ENCODE results near the gene NCKAP5.

NCKAP5 gene

GRCh38 chr2:133078667-133079411 is 489.4 kb downstream of the NCKAP5 start:
- no peaks in the 10 kb centered on the region for H3K27me3 ChIP-seq (ENCODE audit: insufficient read depth, low read length, poor library complexity)
- H4K20me1 ChIP-seq (ENCODE audit: insufficient read depth, low read length), result no peaks in the 10 kb centered on the region

GRCh38 chr2:133077269-133077822 is 490.9 kb downstream of the NCKAP5 start:
- no peaks in the 10 kb centered on the region for H4K20me1 ChIP-seq (ENCODE audit: insufficient read depth, low read length)

More at GRCh38 chr2:133078667-133079411, 489.4 kb downstream of the NCKAP5 start:
- Histone ChIP-seq H3K9me3 (ENCODE audit: insufficient read depth, low read length, severe bottlenecking) (no peaks in the 10 kb centered on the region), H2AFZ (ENCODE audit: low read depth, low read length) (no peak overlapping the region), H3K4me2 (ENCODE audit: insufficient read depth, low read length) (no peak overlapping the region), H3K27ac (ENCODE audit: low read length) (no peak overlapping the region), H3K4me3 (ENCODE audit: low read depth in 1 of 2, low read length in 2 of 2) (no peak overlapping the region), H3K36me3 (ENCODE audit: insufficient read depth, low read length) (no peaks in the 10 kb centered on the region), H3K4me1 (ENCODE audit: insufficient read depth, low read length) (no peaks in the 10 kb centered on the region), H3K9ac (ENCODE audit: low read depth, low read length) (no peak overlapping the region), H3K79me2 (ENCODE audit: insufficient read depth, low read length) (no peaks in the 10 kb centered on the region)
- ATAC-seq (ENCODE audit: insufficient read depth, low read depth) (no peak), DNase-seq (no peak)
- TF ChIP-seq CTCF (IDR thresholded peaks at IDR 0.05; ENCODE audit: borderline replicate concordance, extremely low read depth, low read length, poor library complexity, severe bottlenecking), result no peak
- no peak for TF ChIP-seq EZH2 (IDR thresholded peaks at IDR 0.05; ENCODE audit: borderline replicate concordance, low read depth, low read length, severe bottlenecking)

GRCh38 chr2:133072837-133073694 is 495.2 kb downstream of the NCKAP5 start:
- no peaks in the 10 kb centered on the region for H4K20me1 ChIP-seq (ENCODE audit: insufficient read depth, low read length)
- ATAC-seq (ENCODE audit: insufficient read depth, low read depth) (no peak), DNase-seq (no peak)
- no peak overlapping the region for H3K9ac ChIP-seq (ENCODE audit: low read depth, low read length)
- no peaks in the 10 kb centered on the region for H3K36me3 ChIP-seq (ENCODE audit: insufficient read depth, low read length)
- no peak overlapping the region for H3K4me2 ChIP-seq (ENCODE audit: insufficient read depth, low read length)
- no peak overlapping the region for H2AFZ ChIP-seq (ENCODE audit: low read depth, low read length)
- H3K9me3 ChIP-seq (ENCODE audit: insufficient read depth, low read length, severe bottlenecking), result no peaks in the 10 kb centered on the region
- H3K27me3 ChIP-seq (ENCODE audit: insufficient read depth, low read length, poor library complexity), result no peaks in the 10 kb centered on the region
- TF ChIP-seq EZH2 (IDR thresholded peaks at IDR 0.05; ENCODE audit: borderline replicate concordance, low read depth, low read length, severe bottlenecking) (no peak), CTCF (IDR thresholded peaks at IDR 0.05; ENCODE audit: borderline replicate concordance, extremely low read depth, low read length, poor library complexity, severe bottlenecking) (no peak)
- no peaks in the 10 kb centered on the region for H3K4me1 ChIP-seq (ENCODE audit: insufficient read depth, low read length)
- H3K27ac ChIP-seq (ENCODE audit: low read length), result no peak overlapping the region
- H3K79me2 ChIP-seq (ENCODE audit: insufficient read depth, low read length), result no peaks in the 10 kb centered on the region
- H3K4me3 ChIP-seq (ENCODE audit: low read depth in 1 of 2, low read length in 2 of 2), result no peak overlapping the region

More at GRCh38 chr2:133077269-133077822, 490.9 kb downstream of the NCKAP5 start:
- H2AFZ ChIP-seq (ENCODE audit: low read depth, low read length), result no peak overlapping the region
- H3K27me3 ChIP-seq (ENCODE audit: insufficient read depth, low read length, poor library complexity), result no peaks in the 10 kb centered on the region
- H3K4me1 ChIP-seq (ENCODE audit: insufficient read depth, low read length), result no peaks in the 10 kb centered on the region
- DNase-seq (no peak), ATAC-seq (ENCODE audit: insufficient read depth, low read depth) (no peak)
- H3K4me2 ChIP-seq (ENCODE audit: insufficient read depth, low read length), result no peak overlapping the region
- no peak for TF ChIP-seq EZH2 (IDR thresholded peaks at IDR 0.05; ENCODE audit: borderline replicate concordance, low read depth, low read length, severe bottlenecking)
- no peak for TF ChIP-seq CTCF (IDR thresholded peaks at IDR 0.05; ENCODE audit: borderline replicate concordance, extremely low read depth, low read length, poor library complexity, severe bottlenecking)
- H3K9ac ChIP-seq (ENCODE audit: low read depth, low read length), result no peak overlapping the region
- H3K79me2 ChIP-seq (ENCODE audit: insufficient read depth, low read length), result no peaks in the 10 kb centered on the region
- H3K27ac ChIP-seq (ENCODE audit: low read length), result no peak overlapping the region
- H3K36me3 ChIP-seq (ENCODE audit: insufficient read depth, low read length), result no peaks in the 10 kb centered on the region
- no peak overlapping the region for H3K4me3 ChIP-seq (ENCODE audit: low read depth in 1 of 2, low read length in 2 of 2)
- no peaks in the 10 kb centered on the region for H3K9me3 ChIP-seq (ENCODE audit: insufficient read depth, low read length, severe bottlenecking)

Data from DND-41 (cell line).